Mucosa of gallbladder (tissue), 1 donor: ENCODE data around the gene ARPC4. TPM values are rescaled to one million over a fixed set of nuclear protein-coding genes. Genes with fewer than 3 reads are reported as not detected.

ENCODE experiments used
- DNase-seq: peaks from one replicate; pipeline ENCODE4 v3.0.0-alpha.2; 2020; ENCODE audit warnings: low spot score
- total RNA-seq: library from RNA; stranded (reverse); gene quantifications from one replicate; pipeline ENCODE4 v1.2.1, GENCODE V29; 2021
- donor health status: DM: no; HTN: no; CAD: no.

ARPC4 gene
- total RNA-seq, result 137 TPM

DNA sequence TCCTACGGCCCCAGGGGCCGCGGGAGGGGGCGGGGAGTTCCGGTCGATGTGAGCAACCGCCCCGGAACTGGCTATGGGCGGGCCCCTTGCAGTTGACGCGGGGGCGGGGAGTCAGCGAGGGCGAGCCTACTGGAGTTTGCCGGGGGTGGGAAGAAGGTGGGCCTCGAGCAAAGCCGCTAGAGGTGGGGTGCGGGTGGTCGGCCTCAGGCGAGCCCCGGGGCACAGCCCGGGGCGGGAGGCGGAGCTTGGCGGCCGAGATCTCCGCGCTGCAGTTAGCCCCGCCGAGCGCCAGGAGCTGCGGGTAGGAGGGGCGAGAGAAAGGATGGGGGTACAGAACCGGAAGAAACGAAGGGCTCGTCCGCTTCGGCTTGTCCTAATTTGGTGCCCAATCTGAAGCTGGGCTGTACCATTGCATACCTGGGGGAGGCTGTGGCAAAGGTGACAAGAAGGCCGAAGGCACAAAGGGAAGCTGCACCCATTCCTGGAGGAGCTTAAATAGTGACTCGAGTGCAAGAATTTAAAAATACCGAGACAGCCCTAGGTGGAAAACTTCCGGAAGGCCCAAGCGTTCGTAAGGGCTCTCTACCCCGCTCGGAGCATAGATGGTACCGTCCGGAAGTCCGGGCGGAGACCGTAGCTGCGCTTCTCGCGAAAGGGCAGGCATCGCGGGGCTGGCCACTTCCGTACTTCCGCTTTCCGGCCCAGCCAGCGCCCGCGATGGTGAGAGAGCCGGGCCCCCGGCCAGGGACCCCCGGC lies at the start of gene ARPC4, which contains the start of gene TADA3:
Gene ARPC4, plus strand, starts transcription at position 678 of the 756 bp plus-strand sequence. Its CDS starts 40 bp downstream, at position 718.
Gene TADA3, minus strand, starts transcription at position 69 of the 756 bp plus-strand sequence. CDS start 1,007 bp downstream, outside the sequence.
- DNase-seq, result peak; percentile 92

DNA sequence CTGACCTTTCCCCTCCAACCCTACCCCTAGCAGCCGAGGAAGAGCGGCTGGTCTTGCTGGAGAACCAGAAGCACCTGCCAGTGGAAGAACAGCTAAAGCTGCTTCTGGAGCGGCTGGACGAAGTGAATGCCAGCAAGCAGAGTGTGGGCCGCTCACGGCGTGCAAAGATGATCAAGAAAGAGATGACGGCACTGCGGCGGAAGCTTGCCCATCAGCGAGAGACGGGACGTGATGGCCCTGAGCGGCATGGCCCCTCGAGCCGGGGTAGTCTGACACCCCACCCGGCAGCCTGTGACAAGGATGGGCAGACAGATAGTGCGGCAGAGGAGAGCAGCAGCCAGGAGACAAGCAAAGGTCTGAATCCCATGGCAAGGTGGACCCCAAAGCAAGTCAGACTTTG lies 49.3 kb upstream of the ARPC4 start:
- no peak for DNase-seq

DNA sequence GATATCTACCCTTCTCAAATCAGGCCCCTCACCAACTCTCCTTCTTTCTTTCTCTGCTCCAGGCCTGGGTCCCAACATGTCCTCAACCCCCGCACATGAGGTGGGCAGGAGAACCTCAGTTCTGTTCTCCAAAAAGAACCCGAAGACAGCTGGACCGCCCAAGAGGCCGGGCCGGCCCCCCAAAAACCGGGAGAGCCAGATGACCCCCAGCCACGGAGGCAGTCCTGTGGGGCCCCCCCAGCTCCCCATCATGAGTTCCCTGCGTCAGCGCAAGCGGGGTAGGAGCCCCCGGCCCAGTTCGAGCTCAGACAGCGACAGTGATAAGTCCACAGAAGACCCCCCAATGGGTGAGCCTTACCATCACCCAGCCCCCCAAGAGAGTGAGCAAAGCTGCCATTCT lies 48.7 kb upstream of the ARPC4 start:
- no peak for DNase-seq

DNA sequence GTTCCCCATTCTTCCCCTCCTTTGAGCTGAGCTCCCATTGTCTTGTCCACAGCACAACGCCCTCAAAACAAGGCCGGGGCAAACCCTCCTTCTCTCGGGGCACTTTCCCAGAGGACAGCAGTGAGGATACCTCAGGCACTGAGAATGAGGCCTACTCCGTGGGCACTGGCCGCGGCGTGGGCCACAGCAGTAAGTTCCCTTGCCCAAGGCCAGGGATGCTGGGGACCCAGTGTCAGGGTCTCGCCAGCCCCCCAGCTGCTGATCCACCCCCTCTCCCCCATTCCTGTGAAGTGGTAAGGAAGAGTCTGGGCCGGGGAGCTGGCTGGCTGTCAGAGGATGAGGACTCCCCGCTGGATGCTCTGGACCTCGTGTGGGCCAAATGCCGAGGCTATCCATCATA lies 47.4 kb upstream of the ARPC4 start:
- DNase-seq, result no peak

DNA sequence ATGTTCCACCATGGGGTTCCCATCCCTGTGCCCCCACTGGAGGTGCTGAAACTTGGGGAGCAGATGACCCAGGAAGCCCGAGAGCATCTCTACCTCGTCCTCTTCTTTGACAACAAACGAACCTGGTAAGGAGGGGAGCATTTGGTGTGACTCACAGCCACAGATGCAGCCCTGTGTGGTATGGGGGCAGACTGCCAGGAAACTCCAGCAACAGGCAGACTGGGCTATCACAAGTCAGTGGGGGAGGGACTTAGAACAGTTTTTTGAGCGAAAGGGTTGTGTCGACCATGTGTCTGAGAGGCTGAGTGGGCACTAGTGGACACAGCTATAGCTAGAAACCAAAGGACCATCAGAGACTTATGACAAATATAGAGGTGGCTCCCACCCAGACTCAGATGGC lies 46.6 kb upstream of the ARPC4 start:
- no peak for DNase-seq

DNA sequence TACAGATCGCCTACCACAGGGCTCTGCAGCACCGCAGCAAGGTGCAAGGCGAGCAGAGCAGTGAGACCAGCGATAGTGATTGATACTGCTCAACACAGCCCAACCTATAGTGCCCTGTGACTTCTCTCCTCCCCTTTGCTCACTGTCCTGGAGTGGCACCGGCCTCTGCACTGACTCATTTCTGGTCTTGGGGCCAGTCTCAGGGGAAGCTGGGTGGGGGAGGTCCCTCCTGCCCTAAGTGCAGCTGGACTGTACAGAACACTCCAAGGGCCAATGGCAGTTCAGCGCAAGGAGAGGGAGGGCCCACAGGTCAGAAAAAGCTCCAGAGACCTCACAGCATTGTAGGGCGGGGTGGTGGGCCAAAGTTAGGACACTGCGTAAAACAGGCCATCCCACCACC lies 45.6 kb upstream of the ARPC4 start:
- DNase-seq, result no peak

DNA sequence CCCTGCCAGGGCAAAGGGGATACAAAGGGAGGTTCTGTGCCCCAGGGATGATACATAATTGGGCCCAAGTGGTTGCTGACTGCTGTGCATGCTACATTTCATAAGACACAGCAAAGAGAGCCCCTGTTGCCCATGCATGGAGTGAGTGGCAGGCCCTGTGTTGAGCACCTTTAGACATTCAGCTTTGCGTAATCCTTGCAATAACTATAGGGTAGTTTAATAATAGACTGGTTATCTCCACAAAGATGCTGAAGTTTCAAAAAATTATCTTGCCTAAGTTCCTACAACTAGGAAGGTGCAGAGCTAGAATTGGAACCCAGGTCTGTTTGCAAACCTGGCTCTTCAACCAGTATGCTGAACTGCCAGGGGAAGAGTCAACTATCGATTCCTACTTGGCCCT lies 44.9 kb upstream of the ARPC4 start:
- DNase-seq, result no peak

DNA sequence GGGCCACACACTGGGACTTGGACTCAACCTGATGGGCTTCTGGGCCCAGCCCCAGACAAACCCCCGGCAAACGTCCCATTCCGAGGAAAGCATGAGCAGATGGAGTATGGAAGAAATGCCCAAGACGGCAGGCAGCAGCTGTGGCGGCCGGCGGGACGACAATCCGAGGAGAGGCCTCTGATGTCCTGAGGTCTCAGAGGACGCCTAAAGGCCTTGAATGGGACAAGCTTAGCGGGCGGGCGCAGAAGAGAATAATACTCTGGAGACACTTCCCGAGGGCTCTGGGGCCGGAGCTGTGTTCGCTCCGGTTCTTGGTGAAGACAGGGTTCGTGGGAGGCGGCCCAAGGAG lies 43.6 kb upstream of the ARPC4 start:
- DNase-seq, result no peak

DNA sequence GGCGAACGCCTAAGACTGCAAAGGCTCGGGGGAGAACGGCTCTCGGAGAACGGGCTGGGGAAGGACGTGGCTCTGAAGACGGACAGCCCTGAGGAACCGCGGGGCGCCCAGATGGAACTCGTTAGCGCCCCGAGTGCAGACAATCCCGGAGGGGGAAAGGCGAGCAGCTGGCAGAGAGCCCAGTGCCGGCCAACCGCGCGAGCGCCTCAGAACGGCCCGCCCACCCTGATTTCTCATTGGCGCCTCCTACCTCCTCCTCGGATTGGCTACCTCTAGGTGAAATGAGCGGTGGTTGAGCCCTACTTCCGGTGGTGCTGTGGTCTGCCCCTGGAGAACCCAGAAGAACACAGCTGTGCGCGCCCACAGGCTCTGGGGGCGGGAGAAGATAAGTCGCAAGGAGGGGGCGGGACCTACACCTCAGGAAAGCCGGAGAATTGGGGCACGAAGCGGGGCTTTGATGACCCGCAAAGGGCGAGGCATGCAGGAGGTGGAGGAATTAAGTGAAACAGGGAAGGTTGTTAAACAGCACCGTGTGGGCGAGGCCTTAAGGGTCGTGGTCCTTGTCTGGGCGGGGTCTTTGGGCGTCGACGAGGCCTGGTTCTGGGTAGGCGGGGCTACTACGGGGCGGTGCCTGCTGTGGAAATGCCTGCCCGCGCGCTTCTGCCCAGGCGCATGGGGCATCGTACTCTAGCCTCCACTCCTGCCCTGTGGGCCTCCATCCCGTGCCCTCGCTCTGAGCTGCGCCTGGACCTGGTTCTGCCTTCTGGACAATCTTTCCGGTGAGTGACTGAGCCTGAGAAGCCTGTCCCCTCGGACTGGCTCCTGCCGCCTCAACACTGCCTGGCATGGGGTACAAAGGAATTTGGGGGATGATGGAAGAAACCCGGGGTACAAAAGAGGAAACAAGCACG lies 43.0 kb upstream of the ARPC4 start, which contains the start of gene OGG1:
Gene OGG1, plus strand, starts transcription at position 308 of the 911 bp plus-strand sequence. Its CDS starts 335 bp downstream, at position 643.
- DNase-seq, result peak; percentile 99

DNA sequence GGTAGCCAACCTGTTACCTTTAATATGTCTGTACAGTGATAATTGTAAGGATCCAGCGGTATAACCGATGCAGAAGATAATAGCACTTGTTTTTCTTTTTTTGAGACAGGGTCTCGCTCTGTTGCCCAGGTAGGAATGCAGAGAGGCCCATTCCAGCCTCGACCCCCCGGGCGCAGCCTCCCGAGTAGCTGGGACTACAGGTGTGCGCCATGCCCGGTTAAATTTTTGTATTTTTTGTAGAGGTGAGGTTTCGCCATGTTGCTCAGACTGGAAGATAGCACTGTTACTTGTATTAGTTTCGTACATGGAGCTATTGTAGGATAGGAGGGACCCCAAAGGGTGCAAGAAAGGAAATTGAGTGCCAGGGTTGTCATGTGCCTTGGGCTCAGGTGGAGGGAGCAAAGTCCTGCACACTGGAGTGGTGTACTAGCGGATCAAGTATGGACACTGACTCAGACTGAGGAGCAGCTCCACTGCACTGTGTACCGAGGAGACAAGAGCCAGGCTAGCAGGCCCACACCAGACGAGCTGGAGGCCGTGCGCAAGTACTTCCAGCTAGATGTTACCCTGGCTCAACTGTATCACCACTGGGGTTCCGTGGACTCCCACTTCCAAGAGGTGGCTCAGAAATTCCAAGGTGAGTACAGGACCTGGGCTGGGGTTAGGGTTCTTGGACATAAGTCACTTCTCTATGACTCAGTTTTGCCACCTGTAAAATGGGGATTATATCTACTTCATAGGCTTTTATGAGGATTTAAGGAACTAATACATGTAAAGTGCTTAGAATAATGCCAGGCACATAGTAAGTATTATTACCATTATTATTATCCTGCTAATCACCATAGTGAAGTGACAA lies 42.1 kb upstream of the ARPC4 start:
- DNase-seq, result peak; percentile 56

DNA sequence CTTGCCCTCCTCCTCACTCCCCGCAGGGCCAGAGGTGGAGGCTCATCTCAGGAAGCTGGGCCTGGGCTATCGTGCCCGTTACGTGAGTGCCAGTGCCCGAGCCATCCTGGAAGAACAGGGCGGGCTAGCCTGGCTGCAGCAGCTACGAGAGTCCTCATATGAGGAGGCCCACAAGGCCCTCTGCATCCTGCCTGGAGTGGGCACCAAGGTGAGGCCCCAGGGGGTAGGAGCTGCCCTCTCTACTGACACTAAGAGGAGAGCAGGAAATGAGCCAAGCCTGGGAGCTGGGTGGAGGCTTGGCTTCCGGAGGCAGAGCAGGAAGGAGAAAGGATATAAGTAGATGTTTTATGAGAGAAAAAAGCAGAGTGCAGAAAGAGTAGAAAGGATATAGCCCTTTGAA lies 38.2 kb upstream of the ARPC4 start:
- DNase-seq, result no peak

DNA sequence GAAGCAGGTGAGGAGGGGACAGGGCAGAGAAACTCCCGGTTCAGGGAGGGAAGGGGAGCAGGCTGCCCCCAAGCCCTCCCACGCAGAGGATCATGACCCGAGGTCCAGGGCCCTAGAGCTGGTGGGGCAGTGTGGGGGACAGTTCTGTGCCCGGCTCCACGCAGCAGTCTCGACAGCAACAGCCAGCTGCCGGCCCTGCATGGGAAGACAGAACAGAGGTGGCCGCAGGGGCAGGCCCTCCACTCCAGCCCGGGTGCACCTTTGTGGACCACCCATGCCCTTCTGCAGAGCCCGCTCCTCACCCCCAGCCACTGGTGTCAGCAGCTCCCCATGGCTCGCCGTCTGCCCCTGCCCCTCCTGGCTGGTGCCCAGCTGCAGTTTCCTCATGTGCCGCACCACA lies 35.5 kb upstream of the ARPC4 start:
- no peak for DNase-seq

DNA sequence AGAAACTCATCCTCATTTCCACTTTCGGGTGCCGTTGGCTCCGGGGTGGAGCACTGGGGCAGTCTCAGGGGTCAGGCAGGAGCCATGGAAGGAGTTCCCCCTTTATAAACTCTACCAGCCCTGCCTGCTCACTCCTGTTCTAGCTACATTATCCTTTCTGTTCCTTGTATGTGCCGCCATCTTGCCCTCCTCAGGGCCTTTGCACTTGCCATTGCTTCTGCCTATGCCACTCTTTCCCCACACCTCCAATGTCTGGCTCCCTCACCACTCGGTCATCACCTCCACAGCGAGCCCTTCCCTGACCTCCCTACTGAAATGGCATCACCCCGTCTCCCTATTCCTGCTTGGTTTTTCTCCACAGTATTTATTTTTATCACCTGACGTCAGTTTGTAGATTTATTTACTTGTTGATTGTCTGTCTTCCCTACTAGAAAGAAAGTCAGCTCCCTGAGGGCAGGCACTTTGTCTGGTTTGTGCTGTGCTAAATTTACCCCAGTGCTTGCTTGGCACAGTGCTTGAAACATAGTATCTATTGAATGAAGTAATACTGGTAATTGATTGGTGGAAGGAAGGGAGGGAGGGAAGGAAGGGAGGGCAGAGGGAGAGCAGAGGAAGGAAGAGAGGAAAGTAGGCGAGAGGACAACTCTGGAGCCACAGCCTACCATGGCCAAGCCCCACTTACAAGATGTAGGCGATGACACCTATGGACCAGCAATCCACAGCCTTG lies 31.9 kb upstream of the ARPC4 start:
- no peak for DNase-seq

DNA sequence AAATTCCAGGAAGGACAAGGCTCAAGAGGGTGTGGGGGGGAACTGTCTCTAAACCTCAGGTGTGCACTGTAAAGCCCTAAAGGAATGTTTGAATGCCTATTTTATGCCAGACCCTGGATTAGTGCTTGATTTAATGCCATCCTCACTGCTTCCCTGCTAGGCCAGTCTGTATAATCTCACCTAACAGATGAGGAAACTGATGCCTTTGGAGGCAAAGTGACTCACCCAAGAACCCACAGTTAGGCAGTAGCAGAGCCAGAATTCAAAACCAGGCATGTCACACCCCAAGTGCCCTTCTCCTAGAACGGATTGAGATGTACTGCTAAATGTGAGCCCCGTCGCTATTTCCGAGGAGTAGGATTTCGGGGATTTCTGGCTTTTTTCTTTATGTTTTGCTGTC lies 31.0 kb upstream of the ARPC4 start:
- DNase-seq, result no peak

DNA sequence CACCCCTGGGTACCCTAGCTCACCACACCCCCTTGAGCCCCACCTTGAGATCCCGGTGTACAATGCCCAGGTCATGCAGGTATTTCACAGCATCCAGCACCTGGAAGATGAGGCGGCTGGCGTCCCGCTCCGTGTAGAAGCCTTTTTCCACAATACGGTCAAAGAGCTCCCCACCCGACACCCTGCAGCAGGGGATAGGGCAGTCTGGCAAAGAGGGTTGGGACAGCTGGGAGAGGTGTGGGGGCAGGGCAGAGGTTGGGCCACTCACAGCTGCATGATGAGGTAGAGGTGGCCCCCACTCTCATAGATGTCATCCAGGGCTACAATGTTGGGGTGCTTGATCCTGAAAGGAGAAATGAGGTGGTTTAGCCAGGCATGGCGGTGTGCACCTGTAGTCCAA lies 30.0 kb upstream of the ARPC4 start:
- DNase-seq, result no peak

DNA sequence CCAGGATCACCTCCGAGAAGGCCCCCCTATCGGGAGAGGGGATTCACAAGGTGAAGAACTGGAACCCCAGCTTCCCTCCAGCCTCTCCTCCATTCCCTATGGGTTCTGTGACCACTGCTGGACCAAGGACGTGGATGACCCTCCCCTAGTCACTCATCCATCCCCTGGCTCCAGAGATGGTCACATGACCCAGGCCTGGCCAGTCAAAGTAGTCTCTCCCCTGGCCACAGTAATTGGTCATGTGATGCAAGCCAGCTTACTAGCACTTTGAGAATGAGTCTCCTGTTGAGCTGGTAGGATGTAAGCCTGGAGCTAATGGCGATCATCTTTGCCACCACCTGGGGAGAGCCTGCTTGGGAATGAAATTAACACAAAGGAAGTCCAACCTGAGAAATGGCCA lies 27.0 kb upstream of the ARPC4 start:
- no peak for DNase-seq

DNA sequence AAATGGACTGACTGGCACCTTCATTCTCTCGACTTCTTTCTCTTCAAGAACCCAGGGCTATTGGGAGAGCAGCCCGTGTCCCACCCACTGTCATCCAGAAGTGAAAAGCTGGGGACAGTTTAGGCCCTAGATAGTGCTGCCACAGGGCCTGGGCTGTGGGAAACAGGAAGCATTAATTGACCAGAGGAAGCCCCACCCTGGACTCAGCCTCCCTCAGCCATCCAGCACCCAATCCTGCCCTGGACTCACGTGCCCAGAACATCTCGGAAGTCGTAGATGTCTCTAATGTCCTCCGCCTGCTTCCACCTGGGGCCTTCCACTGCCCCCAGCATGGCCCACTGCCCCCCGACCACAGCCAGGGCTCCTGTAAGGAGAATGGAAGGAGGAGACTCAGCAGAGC lies 25.5 kb upstream of the ARPC4 start:
- no peak for DNase-seq

DNA sequence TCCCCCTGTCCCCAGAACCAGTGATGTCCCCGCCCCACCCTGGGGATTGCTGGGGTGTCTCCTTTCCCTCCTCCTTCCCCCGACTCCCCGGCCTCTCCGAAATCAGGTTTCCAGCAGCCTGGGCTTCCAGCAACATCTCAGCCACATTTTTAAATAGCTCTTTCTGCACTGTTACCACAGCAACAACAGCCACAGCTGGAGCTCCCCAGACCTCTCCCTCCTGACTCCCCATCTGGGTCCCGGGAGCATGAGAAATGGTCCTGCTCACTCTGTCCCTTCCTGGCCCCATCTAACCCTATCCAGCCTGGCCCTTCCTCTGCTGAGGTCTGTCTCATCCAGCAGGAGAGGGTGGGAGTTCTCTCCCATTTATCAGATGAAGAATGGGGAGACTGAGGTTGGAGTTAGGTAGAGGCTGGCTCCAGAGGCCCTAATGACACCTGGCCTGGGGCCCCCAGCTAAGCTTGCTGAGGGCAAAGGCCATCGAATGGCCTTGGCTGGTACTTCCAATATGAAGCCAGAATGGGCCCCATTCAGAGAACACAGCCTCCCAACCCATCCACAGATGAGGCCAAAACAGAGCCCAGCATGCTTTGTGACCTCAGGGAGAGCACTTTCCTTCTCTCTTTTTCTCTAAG lies 24.6 kb upstream of the ARPC4 start:
- no peak for DNase-seq

DNA sequence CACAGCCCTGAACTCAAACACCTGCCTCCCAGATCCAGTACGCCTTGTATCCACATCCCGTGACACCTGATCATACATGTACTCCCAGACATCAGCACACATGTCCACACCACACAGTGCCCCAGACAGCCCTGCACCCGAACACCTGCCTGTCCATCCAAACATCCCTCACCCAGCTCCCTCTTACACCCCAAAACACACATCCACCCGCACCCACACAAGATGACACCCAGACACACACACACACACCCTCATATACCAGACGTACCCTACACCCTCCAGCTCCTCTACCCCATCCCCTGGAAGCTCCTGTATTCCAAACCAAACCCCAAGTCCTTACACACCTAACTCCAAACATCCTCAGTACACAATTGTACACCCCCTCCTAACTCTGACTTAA lies 23.9 kb upstream of the ARPC4 start:
- no peak for DNase-seq

DNA sequence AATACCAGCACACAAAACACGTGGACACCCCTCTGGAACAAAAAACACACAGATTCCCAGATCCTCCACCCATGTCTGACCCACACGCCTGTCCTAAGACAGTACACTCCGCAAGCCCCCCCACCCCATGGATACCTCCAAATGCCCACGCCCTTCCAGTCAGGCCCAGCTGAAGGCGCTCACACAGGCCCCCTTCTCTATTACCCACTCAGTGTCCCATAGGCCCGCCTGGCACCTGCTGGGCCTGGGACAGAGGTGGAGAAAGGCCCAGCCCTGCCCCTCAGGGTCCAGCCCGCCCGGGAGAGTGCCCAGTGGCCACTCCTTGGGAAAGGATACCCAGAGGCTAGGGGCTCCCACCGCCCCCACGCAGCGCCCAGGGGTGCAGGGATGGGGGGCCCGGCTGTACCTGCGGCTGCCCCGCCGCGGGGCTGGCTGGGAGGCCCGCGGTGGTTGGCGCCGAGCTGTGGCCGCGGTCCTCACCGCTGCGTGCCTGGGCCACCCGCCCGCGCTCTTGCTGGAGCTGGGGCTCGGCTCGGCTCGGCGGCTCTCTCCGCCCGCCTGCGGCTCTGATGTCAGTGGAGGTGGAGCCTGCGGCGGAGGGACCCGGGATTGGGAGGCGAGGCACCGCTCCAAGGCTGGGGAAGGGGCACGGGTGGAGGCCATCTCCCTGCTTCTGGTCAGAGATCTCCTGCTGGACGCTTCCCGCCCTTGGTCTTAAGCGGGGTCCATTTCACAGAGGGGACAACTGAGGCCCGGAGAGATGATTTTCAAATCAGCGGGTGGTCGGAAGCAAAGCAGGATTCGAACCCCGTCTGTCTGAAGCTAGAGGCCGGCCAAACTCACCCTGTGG lies 23.2 kb upstream of the ARPC4 start, which contains the start of gene CAMK1:
Gene CAMK1, minus strand, starts transcription at position 522 of the 850 bp plus-strand sequence. CDS start 2,198 bp downstream, outside the sequence.
- peak; percentile 82 for DNase-seq
